Lower leg skin (tissue), 3 donors: ENCODE results near the gene SLC12A4.

Experiments
- CTCF ChIP-seq, 3 donors: fragments of 450-650 bp; IDR thresholded peaks; one replicate each; pipeline ENCODE4 v1.5.1; 2016; ENCODE audit warnings: antibody characterized with exemption in 3 of 3, mild to moderate bottlenecking in 3 of 3, moderate library complexity in 2 of 3
- POLR2A ChIP-seq, 2 donors: fragments of 450-650 bp; IDR thresholded peaks; one replicate each; pipeline ENCODE4 v1.6.1; 2016 to 2017; ENCODE audit warnings: antibody characterized with exemption in 2 of 2, mild to moderate bottlenecking in 1 of 2, moderate library complexity in 1 of 2

GRCh38 chr16:67932462-67932840 is 36.0 kb downstream of the SLC12A4 start:
- TF ChIP-seq CTCF (IDR thresholded peaks at IDR 0.05) (no peak), POLR2A (IDR thresholded peaks at IDR 0.05) (no peak)
